ENCODE measurements around the gene PCDHB14. TPM values are rescaled to one million over a fixed set of nuclear protein-coding genes. Genes with fewer than 3 reads are reported as not detected.
A peak's percentile ranks its signal among the peaks of the same experiment; 100 is the strongest.
"Not testable (repeated sequence)": the region's sequence is repeated elsewhere in the genome, so short reads cannot be mapped to it uniquely, and the experiment has no call there.

PCDHB14 gene
- total RNA-seq, 2 donors from 2014 or later: 2.6 to 2.8 TPM

DNA sequence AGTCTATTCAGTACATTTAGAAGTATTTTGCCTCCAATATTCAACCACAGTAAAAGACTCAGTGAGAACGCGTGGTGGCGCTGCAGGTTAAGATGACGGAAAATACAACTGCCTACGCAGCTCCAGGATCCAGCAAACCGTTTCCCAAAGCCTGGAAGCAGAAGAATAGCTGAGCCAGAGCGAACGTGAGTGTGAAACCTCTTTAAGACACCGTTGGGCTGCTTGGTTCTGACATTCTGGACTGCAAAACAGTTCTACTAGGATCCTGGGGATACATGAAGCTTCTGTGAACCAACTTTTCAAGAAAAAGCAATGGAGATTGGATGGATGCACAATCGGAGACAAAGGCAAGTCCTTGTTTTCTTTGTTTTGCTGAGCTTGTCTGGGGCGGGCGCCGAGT is 40.9 kb upstream of the PCDHB14 start, which contains the start of gene PCDHB16:
Gene PCDHB16 (plus strand): TSS at position 140 of the 400 bp plus-strand sequence. CDS start 173 bp downstream, at position 313.
- DNase-seq: peak; percentile 90
- 44 to 63% methylated on average over 13 of the region's 13 CpGs for WGBS, 2 experiments (ENCODE audit: insufficient coverage in 1 of 2, insufficient read length in 1 of 2)
- no peaks in the 10 kb centered on the region for H3K36me3 ChIP-seq (ENCODE audit: control insufficient read depth, insufficient read depth, low read length)
- peak within 1 kb of the TSS; percentile 96 for H3K27ac Mint-ChIP-seq
- peaks cover 27% of the 10 kb centered on the region for H3K9me3 Mint-ChIP-seq
- peak within 1 kb of the TSS; percentile 7 for H3K9ac ChIP-seq (ENCODE audit: extremely low read depth, low read length, poor library complexity, severe bottlenecking)
- peaks cover 9% of the 10 kb centered on the region for H3K9me3 ChIP-seq (ENCODE audit: control insufficient read depth, low read length)
- no peaks in the 10 kb centered on the region for H3K27me3 ChIP-seq (ENCODE audit: control insufficient read depth, insufficient read depth, low read length, poor library complexity, severe bottlenecking)
- H3K27me3 Mint-ChIP-seq (ENCODE audit: insufficient read depth): peaks cover 7% of the 10 kb centered on the region
- no peak within 1 kb of the TSS for H3K27ac ChIP-seq (ENCODE audit: low read depth, low read length)
- no peaks in the 10 kb centered on the region for H3K4me1 ChIP-seq (ENCODE audit: control insufficient read depth, insufficient read depth, low read length)
- TF ChIP-seq, protein P1, sequence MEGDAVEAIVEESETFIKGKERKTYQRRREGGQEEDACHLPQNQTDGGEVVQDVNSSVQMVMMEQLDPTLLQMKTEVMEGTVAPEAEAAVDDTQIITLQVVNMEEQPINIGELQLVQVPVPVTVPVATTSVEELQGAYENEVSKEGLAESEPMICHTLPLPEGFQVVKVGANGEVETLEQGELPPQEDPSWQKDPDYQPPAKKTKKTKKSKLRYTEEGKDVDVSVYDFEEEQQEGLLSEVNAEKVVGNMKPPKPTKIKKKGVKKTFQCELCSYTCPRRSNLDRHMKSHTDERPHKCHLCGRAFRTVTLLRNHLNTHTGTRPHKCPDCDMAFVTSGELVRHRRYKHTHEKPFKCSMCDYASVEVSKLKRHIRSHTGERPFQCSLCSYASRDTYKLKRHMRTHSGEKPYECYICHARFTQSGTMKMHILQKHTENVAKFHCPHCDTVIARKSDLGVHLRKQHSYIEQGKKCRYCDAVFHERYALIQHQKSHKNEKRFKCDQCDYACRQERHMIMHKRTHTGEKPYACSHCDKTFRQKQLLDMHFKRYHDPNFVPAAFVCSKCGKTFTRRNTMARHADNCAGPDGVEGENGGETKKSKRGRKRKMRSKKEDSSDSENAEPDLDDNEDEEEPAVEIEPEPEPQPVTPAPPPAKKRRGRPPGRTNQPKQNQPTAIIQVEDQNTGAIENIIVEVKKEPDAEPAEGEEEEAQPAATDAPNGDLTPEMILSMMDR (conservative IDR thresholded peaks at IDR 0.05): peak; percentile 85
- peak within 1 kb of the TSS; percentile 77 for H3K4me3 Mint-ChIP-seq
- H3K4me1 Mint-ChIP-seq: peaks cover 2% of the 10 kb centered on the region
- peaks cover 25% of the 10 kb centered on the region for H3K36me3 Mint-ChIP-seq (ENCODE audit: low read depth)
- peak within 1 kb of the TSS; percentile 66 for H3K4me3 ChIP-seq (ENCODE audit: low read length)

DNA sequence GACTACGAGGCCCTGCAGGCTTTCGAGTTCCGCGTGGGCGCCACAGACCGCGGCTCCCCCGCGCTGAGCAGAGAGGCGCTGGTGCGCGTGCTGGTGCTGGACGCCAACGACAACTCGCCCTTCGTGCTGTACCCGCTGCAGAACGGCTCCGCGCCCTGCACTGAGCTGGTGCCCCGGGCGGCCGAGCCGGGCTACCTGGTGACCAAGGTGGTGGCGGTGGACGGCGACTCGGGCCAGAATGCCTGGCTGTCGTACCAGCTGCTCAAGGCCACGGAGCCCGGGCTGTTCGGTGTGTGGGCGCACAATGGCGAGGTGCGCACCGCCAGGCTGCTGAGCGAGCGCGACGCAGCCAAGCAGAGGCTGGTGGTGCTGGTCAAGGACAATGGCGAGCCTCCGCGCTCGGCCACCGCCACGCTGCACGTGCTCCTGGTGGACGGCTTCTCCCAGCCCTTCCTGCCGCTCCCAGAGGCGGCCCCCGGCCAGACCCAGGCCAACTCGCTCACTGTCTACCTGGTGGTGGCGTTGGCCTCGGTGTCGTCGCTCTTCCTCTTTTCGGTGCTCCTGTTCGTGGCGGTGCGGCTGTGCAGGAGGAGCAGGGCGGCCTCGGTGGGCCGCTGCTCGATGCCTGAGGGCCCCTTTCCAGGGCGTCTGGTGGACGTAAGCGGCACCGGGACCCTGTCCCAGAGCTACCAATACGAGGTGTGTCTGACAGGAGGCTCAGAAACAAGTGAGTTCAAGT is 38.9 kb upstream of the PCDHB14 start:
- 81 to 90% methylated on average over 5 to 32 of the region's 69 CpGs for WGBS, 2 experiments (ENCODE audit: insufficient coverage in 1 of 2, insufficient read length in 1 of 2)
- not testable (repeated sequence) for H3K9ac ChIP-seq (ENCODE audit: extremely low read depth, low read length, poor library complexity, severe bottlenecking); H3K27me3 Mint-ChIP-seq (ENCODE audit: insufficient read depth); H3K9me3 ChIP-seq (ENCODE audit: control insufficient read depth, low read length); H3K27ac ChIP-seq (ENCODE audit: low read depth, low read length); H3K4me1 Mint-ChIP-seq; H3K27me3 ChIP-seq (ENCODE audit: control insufficient read depth, insufficient read depth, low read length, poor library complexity, severe bottlenecking); H3K4me3 ChIP-seq (ENCODE audit: low read length); H3K4me1 ChIP-seq (ENCODE audit: control insufficient read depth, insufficient read depth, low read length); H3K36me3 ChIP-seq (ENCODE audit: control insufficient read depth, insufficient read depth, low read length); DNase-seq; H3K27ac Mint-ChIP-seq
- H3K9me3 Mint-ChIP-seq: peaks cover 31% of the 10 kb centered on the region
- H3K36me3 Mint-ChIP-seq (ENCODE audit: low read depth): peaks cover 34% of the 10 kb centered on the region
- peak overlapping the region; percentile 28 for H3K4me3 Mint-ChIP-seq

DNA sequence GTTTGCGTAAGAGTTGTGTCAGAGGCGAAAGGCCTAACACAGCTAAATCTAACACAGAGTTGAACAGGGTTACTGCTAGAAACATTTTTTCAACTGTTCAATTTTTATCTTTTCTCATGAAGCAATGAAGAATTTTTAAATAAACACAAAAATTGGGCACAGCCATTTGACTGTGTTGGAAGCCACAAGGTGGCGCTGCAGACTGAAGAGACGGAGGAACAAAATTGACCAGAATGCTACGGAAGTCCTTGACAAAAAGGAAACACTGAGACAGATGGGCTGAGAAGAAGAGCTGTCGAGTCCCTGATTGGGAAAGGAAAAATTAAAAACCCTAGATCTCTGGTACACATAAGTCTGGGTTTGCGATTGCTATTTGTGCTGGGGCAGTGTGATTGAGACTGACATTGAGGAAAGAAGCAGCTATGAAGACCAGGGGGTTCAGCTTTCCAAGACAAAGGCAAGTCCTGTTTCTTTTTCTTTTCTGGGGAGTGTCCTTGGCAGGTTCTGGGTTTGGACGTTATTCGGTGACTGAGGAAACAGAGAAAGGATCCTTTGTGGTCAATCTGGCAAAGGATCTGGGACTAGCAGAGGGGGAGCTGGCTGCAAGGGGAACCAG is 36.1 kb upstream of the PCDHB14 start, which contains the start of gene PCDHB9:
Gene PCDHB9 (plus strand): TSS at position 265 of the 616 bp plus-strand sequence. CDS start 158 bp downstream, at position 423.
- Mint-ChIP-seq H3K4me1 (peaks cover 7% of the 10 kb centered on the region), H3K27ac (no peak within 1 kb of the TSS), H3K9me3 (peaks cover 30% of the 10 kb centered on the region), H3K4me3 (peak within 1 kb of the TSS; percentile 19), H3K27me3 (ENCODE audit: insufficient read depth) (peaks cover 7% of the 10 kb centered on the region), H3K36me3 (ENCODE audit: low read depth) (peaks cover 34% of the 10 kb centered on the region)
- no peak within 1 kb of the TSS for H3K27ac ChIP-seq (ENCODE audit: low read depth, low read length)
- H3K9me3 ChIP-seq (ENCODE audit: control insufficient read depth, low read length): no peaks in the 10 kb centered on the region
- no peaks in the 10 kb centered on the region for H3K36me3 ChIP-seq (ENCODE audit: control insufficient read depth, insufficient read depth, low read length)
- H3K27me3 ChIP-seq (ENCODE audit: control insufficient read depth, insufficient read depth, low read length, poor library complexity, severe bottlenecking): no peaks in the 10 kb centered on the region
- H3K9ac ChIP-seq (ENCODE audit: extremely low read depth, low read length, poor library complexity, severe bottlenecking): no peak within 1 kb of the TSS
- H3K4me3 ChIP-seq (ENCODE audit: low read length): no peak within 1 kb of the TSS
- peak; percentile 79 for DNase-seq
- WGBS, 2 experiments (ENCODE audit: insufficient coverage in 1 of 2, insufficient read length in 1 of 2): 47 to 53% methylated on average over 7 of the region's 9 CpGs
- H3K4me1 ChIP-seq (ENCODE audit: control insufficient read depth, insufficient read depth, low read length): no peaks in the 10 kb centered on the region
- TF ChIP-seq, protein P1 (conservative IDR thresholded peaks at IDR 0.05): peak; percentile 91

DNA sequence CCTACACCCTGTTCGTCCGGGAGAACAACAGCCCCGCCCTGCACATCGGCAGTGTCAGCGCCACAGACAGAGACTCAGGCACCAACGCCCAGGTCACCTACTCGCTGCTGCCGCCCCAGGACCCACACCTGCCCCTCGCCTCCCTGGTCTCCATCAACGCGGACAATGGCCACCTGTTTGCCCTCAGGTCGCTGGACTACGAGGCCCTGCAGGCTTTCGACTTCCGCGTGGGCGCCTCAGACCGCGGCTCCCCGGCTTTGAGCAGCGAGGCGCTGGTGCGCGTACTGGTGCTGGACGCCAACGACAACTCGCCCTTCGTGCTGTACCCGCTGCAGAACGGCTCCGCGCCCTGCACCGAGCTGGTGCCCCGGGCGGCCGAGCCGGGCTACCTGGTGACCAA is 34.5 kb upstream of the PCDHB14 start:
- H3K4me1 ChIP-seq (ENCODE audit: control insufficient read depth, insufficient read depth, low read length); H3K9me3 ChIP-seq (ENCODE audit: control insufficient read depth, low read length); H3K9ac ChIP-seq (ENCODE audit: extremely low read depth, low read length, poor library complexity, severe bottlenecking); H3K4me3 Mint-ChIP-seq; H3K4me1 Mint-ChIP-seq; H3K27ac ChIP-seq (ENCODE audit: low read depth, low read length); H3K4me3 ChIP-seq (ENCODE audit: low read length); H3K27ac Mint-ChIP-seq; H3K27me3 ChIP-seq (ENCODE audit: control insufficient read depth, insufficient read depth, low read length, poor library complexity, severe bottlenecking); H3K27me3 Mint-ChIP-seq (ENCODE audit: insufficient read depth); DNase-seq; H3K36me3 ChIP-seq (ENCODE audit: control insufficient read depth, insufficient read depth, low read length): not testable (repeated sequence)
- WGBS, 2 experiments (ENCODE audit: insufficient coverage in 1 of 2, insufficient read length in 1 of 2): 94 to 97% methylated on average over 11 to 24 of the region's 37 CpGs
- Mint-ChIP-seq H3K36me3 (ENCODE audit: low read depth) (peaks cover 31% of the 10 kb centered on the region), H3K9me3 (peaks cover 35% of the 10 kb centered on the region)

DNA sequence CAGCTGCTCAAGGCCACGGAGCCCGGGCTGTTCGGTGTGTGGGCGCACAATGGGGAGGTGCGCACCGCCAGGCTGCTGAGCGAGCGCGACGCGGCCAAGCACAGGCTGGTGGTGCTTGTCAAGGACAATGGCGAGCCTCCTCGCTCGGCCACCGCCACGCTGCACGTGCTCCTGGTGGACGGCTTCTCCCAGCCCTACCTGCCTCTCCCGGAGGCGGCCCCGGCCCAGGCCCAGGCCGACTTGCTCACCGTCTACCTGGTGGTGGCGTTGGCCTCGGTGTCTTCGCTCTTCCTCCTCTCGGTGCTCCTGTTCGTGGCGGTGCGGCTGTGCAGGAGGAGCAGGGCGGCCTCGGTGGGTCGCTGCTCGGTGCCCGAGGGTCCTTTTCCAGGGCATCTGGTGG is 34.0 kb upstream of the PCDHB14 start:
- not testable (repeated sequence) for H3K9ac ChIP-seq (ENCODE audit: extremely low read depth, low read length, poor library complexity, severe bottlenecking); H3K4me1 Mint-ChIP-seq; H3K36me3 ChIP-seq (ENCODE audit: control insufficient read depth, insufficient read depth, low read length); H3K27ac Mint-ChIP-seq; H3K27me3 ChIP-seq (ENCODE audit: control insufficient read depth, insufficient read depth, low read length, poor library complexity, severe bottlenecking); H3K9me3 ChIP-seq (ENCODE audit: control insufficient read depth, low read length); DNase-seq; H3K27me3 Mint-ChIP-seq (ENCODE audit: insufficient read depth); H3K4me1 ChIP-seq (ENCODE audit: control insufficient read depth, insufficient read depth, low read length); H3K4me3 Mint-ChIP-seq; H3K27ac ChIP-seq (ENCODE audit: low read depth, low read length); H3K4me3 ChIP-seq (ENCODE audit: low read length)
- WGBS, 2 experiments (ENCODE audit: insufficient coverage in 1 of 2, insufficient read length in 1 of 2): 88% methylated on average over 24 of the region's 35 CpGs; no CpG with 5 or more reads in 1 of the 2 experiments
- Mint-ChIP-seq H3K36me3 (ENCODE audit: low read depth) (peaks cover 31% of the 10 kb centered on the region), H3K9me3 (peaks cover 34% of the 10 kb centered on the region)

Data from endodermal cell (in vitro differentiated cells).